ENCODE measurements around the gene PCA3.

Gene PCA3

GRCh38 chr9:76751001-76751400 is 13.2 kb upstream of the PCA3 start:
- H3K4me3 ChIP-seq (ENCODE audit: low read depth, low read length), result no peak overlapping the region
- no peak for DNase-seq (ENCODE audit: low read depth)
- no peak for TF ChIP-seq CTCF (IDR thresholded peaks at IDR 0.05; ENCODE audit: insufficient read depth, low read depth, low read length, missing control alignments)

- H3K4me3 ChIP-seq (ENCODE audit: low read depth, low read length), result no peak overlapping the region
- peak; percentile 10 for DNase-seq (ENCODE audit: low read depth)
- TF ChIP-seq CTCF (IDR thresholded peaks at IDR 0.05; ENCODE audit: insufficient read depth, low read depth, low read length, missing control alignments), result no peak
These were observed 8.0 kb upstream of the PCA3 start for GRCh38 chr9:76756268-76756640.

GRCh38 chr9:76756941-76757673 is 7.1 kb upstream of the PCA3 start:
- DNase-seq (ENCODE audit: low read depth), result peak; percentile 13
- TF ChIP-seq CTCF (IDR thresholded peaks at IDR 0.05; ENCODE audit: insufficient read depth, low read depth, low read length, missing control alignments), result no peak
- H3K4me3 ChIP-seq (ENCODE audit: low read depth, low read length), result no peak overlapping the region

- DNase-seq (ENCODE audit: low read depth), result no peak
- TF ChIP-seq CTCF (IDR thresholded peaks at IDR 0.05; ENCODE audit: insufficient read depth, low read depth, low read length, missing control alignments), result no peak
- H3K4me3 ChIP-seq (ENCODE audit: low read depth, low read length), result no peak overlapping the region
These were observed 5.8 kb upstream of the PCA3 start for GRCh38 chr9:76758476-76758875.

GRCh38 chr9:76759732-76760131 is 4.5 kb upstream of the PCA3 start:
- TF ChIP-seq CTCF (IDR thresholded peaks at IDR 0.05; ENCODE audit: insufficient read depth, low read depth, low read length, missing control alignments), result no peak
- peak; percentile 39 for DNase-seq (ENCODE audit: low read depth)
- no peak overlapping the region for H3K4me3 ChIP-seq (ENCODE audit: low read depth, low read length)

GRCh38 chr9:76761448-76761847 is 2.8 kb upstream of the PCA3 start:
- TF ChIP-seq CTCF (IDR thresholded peaks at IDR 0.05; ENCODE audit: insufficient read depth, low read depth, low read length, missing control alignments), result no peak
- no peak for DNase-seq (ENCODE audit: low read depth)
- no peak overlapping the region for H3K4me3 ChIP-seq (ENCODE audit: low read depth, low read length)

- no peak overlapping the region for H3K4me3 ChIP-seq (ENCODE audit: low read depth, low read length)
- no peak for DNase-seq (ENCODE audit: low read depth)
- no peak for TF ChIP-seq CTCF (IDR thresholded peaks at IDR 0.05; ENCODE audit: insufficient read depth, low read depth, low read length, missing control alignments)
These were observed 1.9 kb downstream of the PCA3 start for GRCh38 chr9:76766126-76766525.
